ENCODE measurements around the gene KDM1B.

DNA sequence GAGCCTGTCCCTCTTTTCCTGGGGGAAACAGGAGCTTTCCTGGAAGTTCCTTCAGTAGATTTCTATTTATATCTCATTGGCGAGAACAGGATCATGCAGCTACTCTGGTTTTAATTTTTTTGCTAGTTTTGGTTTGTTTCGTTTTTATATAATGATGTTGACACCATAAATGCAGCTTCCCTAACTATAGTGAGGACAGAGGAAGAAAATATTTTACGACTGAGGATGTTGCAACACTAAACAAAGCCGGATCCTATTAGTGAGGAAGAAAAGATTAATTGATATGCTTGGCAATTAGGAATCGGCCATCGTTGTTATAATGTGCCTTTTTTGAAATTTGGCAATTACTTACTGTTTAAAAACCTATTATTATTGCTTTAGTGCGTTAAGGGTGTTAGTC is 16.6 kb downstream of the KDM1B start:
- TF ChIP-seq, protein P1, sequence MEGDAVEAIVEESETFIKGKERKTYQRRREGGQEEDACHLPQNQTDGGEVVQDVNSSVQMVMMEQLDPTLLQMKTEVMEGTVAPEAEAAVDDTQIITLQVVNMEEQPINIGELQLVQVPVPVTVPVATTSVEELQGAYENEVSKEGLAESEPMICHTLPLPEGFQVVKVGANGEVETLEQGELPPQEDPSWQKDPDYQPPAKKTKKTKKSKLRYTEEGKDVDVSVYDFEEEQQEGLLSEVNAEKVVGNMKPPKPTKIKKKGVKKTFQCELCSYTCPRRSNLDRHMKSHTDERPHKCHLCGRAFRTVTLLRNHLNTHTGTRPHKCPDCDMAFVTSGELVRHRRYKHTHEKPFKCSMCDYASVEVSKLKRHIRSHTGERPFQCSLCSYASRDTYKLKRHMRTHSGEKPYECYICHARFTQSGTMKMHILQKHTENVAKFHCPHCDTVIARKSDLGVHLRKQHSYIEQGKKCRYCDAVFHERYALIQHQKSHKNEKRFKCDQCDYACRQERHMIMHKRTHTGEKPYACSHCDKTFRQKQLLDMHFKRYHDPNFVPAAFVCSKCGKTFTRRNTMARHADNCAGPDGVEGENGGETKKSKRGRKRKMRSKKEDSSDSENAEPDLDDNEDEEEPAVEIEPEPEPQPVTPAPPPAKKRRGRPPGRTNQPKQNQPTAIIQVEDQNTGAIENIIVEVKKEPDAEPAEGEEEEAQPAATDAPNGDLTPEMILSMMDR (IDR thresholded peaks at IDR 0.05) = no peak
- no peak for TF ChIP-seq EP300 (IDR thresholded peaks at IDR 0.05)
- no peak for TF ChIP-seq POLR2A (IDR thresholded peaks at IDR 0.05)

All from upper lobe of left lung (tissue), 4 donors.